Coronary artery (tissue), 2 donors: ENCODE measurements around the gene SPRED2.

ENCODE experiments used
- DNase-seq: peaks from one replicate; pipeline ENCODE4 v3.0.0-alpha.2; 2017; ENCODE audit warnings: low spot score
- H3K27ac ChIP-seq, 2 donors: fragments of 200-600 bp; sonication (generic); one replicate each; pipeline ENCODE4 v1.5.1; 2016 to 2019
- H3K4me3 ChIP-seq: fragments of 200-600 bp; sonication (generic); 2 replicates; pipeline ENCODE4 v1.5.1; 2016; ENCODE audit warnings: mild to moderate bottlenecking, moderate library complexity
- CTCF ChIP-seq: fragments of 200-600 bp; sonication (generic); IDR thresholded peaks from one replicate; pipeline ENCODE4 v1.5.1; 2019; ENCODE audit warnings: antibody characterized with exemption

The SPRED2 gene

DNA sequence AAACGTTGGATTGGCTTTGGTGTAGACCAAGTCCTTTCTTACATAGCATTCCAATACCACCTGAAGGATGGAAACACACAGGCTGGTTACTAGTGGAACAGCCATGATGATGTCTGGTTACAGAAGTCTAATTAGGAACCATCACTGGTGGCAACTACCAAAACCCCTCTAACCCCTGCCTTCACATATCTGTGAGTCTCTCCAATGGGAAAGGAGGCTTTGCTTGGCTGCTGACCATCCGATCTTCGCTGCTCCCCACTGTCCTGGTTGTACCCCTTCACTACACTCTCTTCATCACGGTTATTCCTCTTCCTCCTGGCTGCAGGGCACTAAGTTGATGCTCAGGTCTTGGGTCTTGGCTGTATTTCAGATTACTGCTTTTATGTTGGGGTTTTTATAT lies 97.7 kb downstream of the SPRED2 start:
- TF ChIP-seq CTCF = no peak
- DNase-seq = no peak
- H3K27ac ChIP-seq = no peak overlapping the region
- H3K4me3 ChIP-seq = no peak overlapping the region

DNA sequence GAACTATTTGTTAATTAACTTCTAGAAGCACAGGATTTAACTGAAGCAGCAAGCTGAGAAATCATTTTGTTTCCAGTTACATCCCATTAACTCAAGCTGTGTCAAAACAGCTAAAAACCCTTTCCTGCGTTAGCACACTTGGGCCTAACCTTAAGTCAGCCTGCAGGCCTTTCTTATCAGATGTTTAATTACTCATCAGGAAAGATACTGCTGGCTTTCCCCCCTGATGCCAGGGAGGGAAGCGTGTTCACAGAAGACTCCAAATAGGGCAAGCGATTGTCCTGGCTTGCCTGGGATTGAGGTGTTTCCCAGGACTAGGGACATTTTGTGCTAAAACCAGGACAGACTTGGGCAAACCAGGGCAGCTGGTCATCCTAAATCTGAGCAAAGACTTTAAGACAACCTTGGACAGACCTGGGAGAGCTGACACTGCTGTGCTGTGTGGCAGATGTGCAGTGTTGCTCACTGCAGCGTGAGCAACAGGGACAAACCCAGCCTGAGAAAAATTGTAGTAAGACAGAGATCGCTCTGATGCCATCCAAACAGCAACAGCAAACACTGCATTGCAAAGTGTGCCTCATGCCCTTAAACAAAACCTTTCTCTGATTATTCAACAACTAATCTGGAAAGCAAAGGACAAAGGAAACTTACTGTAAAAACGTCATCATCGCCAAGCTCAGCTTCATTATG lies 100.9 kb downstream of the SPRED2 start:
- TF ChIP-seq CTCF = no peak
- no peak overlapping the region for H3K27ac ChIP-seq
- no peak for DNase-seq
- no peak overlapping the region for H3K4me3 ChIP-seq

DNA sequence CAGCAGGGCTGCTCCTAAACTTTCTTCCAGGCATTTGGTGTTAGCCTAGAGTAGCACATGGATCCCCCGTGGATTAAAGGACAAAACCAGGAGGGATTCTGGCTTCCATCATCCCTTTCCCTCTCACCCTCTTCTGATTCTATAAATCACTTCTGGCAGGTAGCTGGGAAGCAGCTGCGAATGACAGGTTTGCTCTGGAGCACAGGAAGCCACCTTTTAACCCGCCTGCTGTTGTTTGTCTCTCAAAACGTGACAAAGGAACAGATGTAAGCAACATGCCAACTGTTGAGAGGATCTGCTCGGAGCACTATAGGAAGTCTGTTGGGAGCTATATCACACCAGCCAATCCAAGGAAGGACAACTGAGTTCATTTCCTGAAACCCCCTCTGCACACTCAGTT lies 102.9 kb downstream of the SPRED2 start:
- Histone ChIP-seq H3K27ac (no peak overlapping the region), H3K4me3 (no peak overlapping the region)
- DNase-seq = no peak
- TF ChIP-seq CTCF = no peak

DNA sequence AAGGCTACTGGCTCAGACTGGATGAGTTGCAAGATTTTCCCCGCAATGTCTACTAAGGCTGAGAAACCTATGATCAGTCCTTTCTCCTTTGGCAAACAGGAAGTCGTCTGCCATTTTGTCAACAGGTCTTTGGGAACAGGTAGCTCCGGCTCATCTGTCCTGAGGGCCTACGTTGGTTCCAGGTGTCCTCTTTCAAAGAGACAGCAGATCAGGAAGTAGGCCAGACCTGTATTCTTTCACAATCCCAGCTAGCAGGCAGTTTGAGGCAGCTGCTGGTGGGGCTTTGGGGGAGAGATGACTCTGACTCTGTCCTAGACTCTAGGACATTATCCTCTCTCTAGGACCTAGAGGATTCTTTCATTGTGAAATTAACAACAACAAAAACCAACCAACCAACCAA lies 106.1 kb downstream of the SPRED2 start:
- DNase-seq = no peak
- no peak overlapping the region for H3K27ac ChIP-seq
- no peak for TF ChIP-seq CTCF
- H3K4me3 ChIP-seq = no peak overlapping the region

GRCh38 chr2:65325066-65325465 lies 107.3 kb downstream of the SPRED2 start:
- no peak for DNase-seq
- no peak for TF ChIP-seq CTCF
- Histone ChIP-seq H3K4me3 (no peak overlapping the region), H3K27ac (no peak overlapping the region)

GRCh38 chr2:65320946-65321345 lies 111.5 kb downstream of the SPRED2 start:
- no peak for TF ChIP-seq CTCF
- H3K4me3 ChIP-seq = no peak overlapping the region
- peak; percentile 45 for DNase-seq
- no peak overlapping the region for H3K27ac ChIP-seq

DNA sequence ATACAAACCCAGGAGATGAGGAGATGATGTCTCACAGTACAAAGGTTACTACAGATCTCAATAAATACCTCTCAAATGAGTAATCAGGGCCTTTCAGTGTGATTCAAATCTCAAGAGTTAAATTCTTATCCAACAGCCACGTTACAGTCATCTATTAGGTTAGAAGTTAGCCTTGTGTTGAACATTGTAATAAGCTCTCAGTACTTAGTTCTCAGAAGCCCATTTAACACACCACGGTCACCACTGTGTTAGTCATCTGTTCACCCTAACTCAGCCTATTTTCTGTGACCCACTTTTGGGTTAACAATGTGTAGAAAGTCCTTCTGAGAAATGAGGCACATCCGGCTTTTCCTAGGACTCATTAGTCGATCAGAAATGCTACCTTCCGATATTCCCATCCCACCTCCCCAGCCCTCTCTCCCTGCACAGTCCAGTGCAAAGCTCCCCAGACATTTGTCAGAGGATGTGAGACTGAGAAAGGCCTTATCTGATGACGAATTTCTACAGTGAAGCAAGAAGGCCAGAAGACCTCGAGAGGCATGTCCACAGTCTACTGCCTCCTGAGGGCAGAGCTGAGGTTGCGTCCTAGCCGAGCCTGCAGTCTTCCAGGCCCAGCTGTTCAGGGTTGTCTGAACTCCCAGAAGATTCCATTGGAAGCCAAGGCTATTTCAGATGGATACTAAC lies 112.2 kb downstream of the SPRED2 start:
- Histone ChIP-seq H3K4me3 (no peak overlapping the region), H3K27ac (peak overlapping the region in 1 of 2 donors; percentile 51)
- DNase-seq = no peak
- no peak for TF ChIP-seq CTCF
